Spleen (tissue), 11 donors: Measurements from ENCODE around the gene CMSS1. TPM values are rescaled to one million over a fixed set of nuclear protein-coding genes. Genes with fewer than 3 reads are reported as not detected.

Source experiments
- DNase-seq: peaks from one replicate; pipeline ENCODE4 v3.0.0-alpha.2; 2020
- H3K27ac ChIP-seq, 8 donors: fragments of 200-600 bp; sonication (generic) in 7 of 8; 1 replicate in 4 of 8; 2 replicates in 4 of 8; pipeline versions ENCODE4 v1.5.0 to v1.8.0; 2016 to 2021; ENCODE audit warnings: inconsistent platforms in 4 of 8, mild to moderate bottlenecking in 4 of 8, moderate library complexity in 1 of 8
- H3K27me3 ChIP-seq, 7 donors: fragments of 200-600 bp; sonication (generic) in 6 of 7; replicated peaks in 1 of 7; 1 replicate in 4 of 7; 2 replicates in 3 of 7; pipeline versions ENCODE4 v1.5.0 to v1.8.0; 2016 to 2021; ENCODE audit warnings: inconsistent platforms in 3 of 7, mild to moderate bottlenecking in 1 of 7
- H3K36me3 ChIP-seq, 6 donors: fragments of 200-600 bp; sonication (generic) in 5 of 6; 1 replicate in 4 of 6; 2 replicates in 2 of 6; pipeline versions ENCODE4 v1.5.0 to v1.8.0; 2016 to 2021; ENCODE audit warnings: inconsistent platforms in 2 of 6
- H3K4me1 ChIP-seq, 6 donors: fragments of 200-600 bp; sonication (generic) in 5 of 6; 1 replicate in 3 of 6; 2 replicates in 3 of 6; pipeline versions ENCODE4 v1.5.0 to v1.8.0; 2016 to 2021; ENCODE audit warnings: inconsistent platforms in 3 of 6
- H3K4me3 ChIP-seq, 8 donors: fragments of 200-600 bp; sonication (generic) in 7 of 8; 1 replicate in 4 of 8; 2 replicates in 4 of 8; pipeline versions ENCODE4 v1.5.0 to v1.8.0; 2016 to 2021; ENCODE audit warnings: inconsistent platforms in 4 of 8, mild to moderate bottlenecking in 4 of 8, moderate library complexity in 2 of 8
- H3K9me3 ChIP-seq, 8 donors: fragments of 200-600 bp; sonication (generic) in 7 of 8; 1 replicate in 4 of 8; 2 replicates in 4 of 8; pipeline versions ENCODE4 v1.5.0 to v1.8.0; 2016 to 2021; ENCODE audit warnings: inconsistent platforms in 4 of 8
- CTCF ChIP-seq, 11 experiments: fragments of 200-600 bp in 7 of 11; fragments of 450-650 bp in 4 of 11; sonication (generic) in 4 of 11; IDR thresholded peaks in 8 of 11; conservative IDR thresholded peaks in 3 of 11; 1 replicate in 7 of 11; 2 replicates in 4 of 11; pipeline versions ENCODE4 v1.4.0 to v1.8.0; 2016 to 2021; ENCODE audit warnings: antibody characterized with exemption in 11 of 11, inconsistent platforms in 4 of 11, mild to moderate bottlenecking in 1 of 11
- POLR2A ChIP-seq, 3 donors: fragments of 450-650 bp; IDR thresholded peaks; one replicate each; pipeline ENCODE4 v1.5.1; 2017; ENCODE audit warnings: antibody characterized with exemption in 3 of 3, mild to moderate bottlenecking in 1 of 3
- POLR2AphosphoS5 ChIP-seq, 3 donors: sonication (generic); formaldehyde crosslinking; IDR thresholded peaks; one replicate each; pipeline ENCODE4 v1.5.1; 2017; ENCODE audit warnings: antibody characterized with exemption in 3 of 3
- WGBS, 5 donors: extraction: QIAGEN DNeasy Blood & Tissue Kit in 3 of 5; methylation state at CpG; one replicate each; pipeline versions ENCODE4 v1.1.5 to v1.1.7; 2013 to 2018; 5-methylcytosine and 5-hydroxymethylcytosine counted together
- intact Hi-C: fragments of 100-400 bp; cut with DNase I; formaldehyde crosslinking; loops from one replicate; pipeline ENCODE4 v1.15.0; 2023; ENCODE audit warnings: low total_unique reads
- polyA plus RNA-seq, 3 donors: library from polyadenylated mRNA; stranded (reverse); fragments of 200-250 nt; gene quantifications; one replicate each; pipeline ENCODE4 v1.2.1, GENCODE V29; 2013
- total RNA-seq, 7 donors: library from RNA; depleted of rRNA in 3 of 7; stranded (reverse); fragments of >200 nt in 3 of 7; fragmentation: NEBNext Ultra II Directional in 4 of 7; extraction: Animal tissue kit (Norgen Biotek cat#: 25700) in 4 of 7; gene quantifications; one replicate each; pipeline versions ENCODE4 v1.1.0 to v1.2.1, GENCODE V29; 2016 to 2021
- donor health status: healthy with polysubstance abuse.
- donor health status: DM: no; HTN: no; CAD: no; lungs with moderate emphysema.
- donor health status: DM: no; HTN: no; CAD: no.
- donor health status: Bipolar disorder and iron deficiency.
- donor health status: healthy.
- donor health status: DM: no; HTN: no; CAD: no.
- donor health status: DM: yes; HTN: yes; CAD: no.

The CMSS1 gene
- total and polyA plus RNA-seq, 10 donors, result 6.9 to 30.1 (median 20.0) TPM

- Histone ChIP-seq H3K27ac (no peak overlapping the region), H3K27me3 (no peaks in the 10 kb centered on the region), H3K36me3 (peaks cover 0 to 10% (median 0%) of the 10 kb centered on the region in 6 donors), H3K9me3 (no peaks in the 10 kb centered on the region), H3K4me1 (peaks cover 0 to 30% (median 16%) of the 10 kb centered on the region in 6 donors), H3K4me3 (no peak overlapping the region)
- no peak for DNase-seq
- TF ChIP-seq CTCF (IDR thresholded peaks at IDR 0.05 in 8 of 11, conservative IDR thresholded peaks at IDR 0.05 in 3 of 11) (no peak), POLR2AphosphoS5 (IDR thresholded peaks at IDR 0.05) (no peak), POLR2A (IDR thresholded peaks at IDR 0.05) (no peak)
- intact Hi-C loops, result no loop called here
- WGBS, 5 donors, result 91 to 98% (median 95%) methylated on average over 6 of the region's 6 CpGs
These were observed 30.8 kb downstream of the CMSS1 start for GRCh38 chr3:99848433-99848832.

GRCh38 chr3:99850608-99851007 is 32.9 kb downstream of the CMSS1 start:
- WGBS, 5 donors, result 52 to 77% (median 63%) methylated on average over 6 of the region's 6 CpGs
- Histone ChIP-seq H3K36me3 (peaks cover 0 to 17% (median 0%) of the 10 kb centered on the region in 6 donors), H3K4me3 (no peak overlapping the region), H3K27me3 (no peaks in the 10 kb centered on the region), H3K27ac (no peak overlapping the region), H3K4me1 (peaks cover 0 to 10% (median 3%) of the 10 kb centered on the region in 6 donors), H3K9me3 (no peaks in the 10 kb centered on the region)
- no peak for DNase-seq
- no peak for TF ChIP-seq CTCF (IDR thresholded peaks at IDR 0.05 in 8 of 11, conservative IDR thresholded peaks at IDR 0.05 in 3 of 11)
- TF ChIP-seq POLR2AphosphoS5 (IDR thresholded peaks at IDR 0.05), result no peak
- TF ChIP-seq POLR2A (IDR thresholded peaks at IDR 0.05), result no peak
- intact Hi-C loops, result no loop called here

- Histone ChIP-seq H3K27ac (no peak overlapping the region), H3K9me3 (no peaks in the 10 kb centered on the region), H3K4me3 (no peak overlapping the region), H3K4me1 (no peaks in the 10 kb centered on the region), H3K36me3 (peaks cover 0 to 24% (median 0%) of the 10 kb centered on the region in 6 donors), H3K27me3 (no peaks in the 10 kb centered on the region)
- TF ChIP-seq POLR2A (IDR thresholded peaks at IDR 0.05) (no peak), CTCF (IDR thresholded peaks at IDR 0.05 in 8 of 11, conservative IDR thresholded peaks at IDR 0.05 in 3 of 11) (no peak), POLR2AphosphoS5 (IDR thresholded peaks at IDR 0.05) (no peak)
- 83 to 96% (median 91%) methylated on average over 1 of the region's 1 CpG for WGBS, 5 donors
- intact Hi-C loops, result no loop called here
- DNase-seq, result no peak
These were observed 34.3 kb downstream of the CMSS1 start for GRCh38 chr3:99851955-99852354.

GRCh38 chr3:99852851-99853250 is 35.2 kb downstream of the CMSS1 start:
- H3K27ac ChIP-seq, result no peak overlapping the region
- H3K27me3 ChIP-seq, result no peaks in the 10 kb centered on the region
- no peak for TF ChIP-seq POLR2AphosphoS5 (IDR thresholded peaks at IDR 0.05)
- no peak for TF ChIP-seq CTCF (IDR thresholded peaks at IDR 0.05 in 8 of 11, conservative IDR thresholded peaks at IDR 0.05 in 3 of 11)
- TF ChIP-seq POLR2A (IDR thresholded peaks at IDR 0.05), result no peak
- no peak for DNase-seq
- H3K9me3 ChIP-seq, result no peaks in the 10 kb centered on the region
- H3K4me1 ChIP-seq, result no peaks in the 10 kb centered on the region
- intact Hi-C loops, result no loop called here
- WGBS, 5 donors, result 44 to 81% (median 76%) methylated on average over 1 of the region's 1 CpG
- H3K36me3 ChIP-seq, result peaks cover 0 to 32% (median 0%) of the 10 kb centered on the region in 6 donors
- no peak overlapping the region for H3K4me3 ChIP-seq
